Spleen (tissue), 7 donors: ENCODE results near the gene ACOXL.

Source experiments
- POLR2A ChIP-seq, 3 donors: fragments of 450-650 bp; IDR thresholded peaks; one replicate each; pipeline ENCODE4 v1.5.1; 2017; ENCODE audit warnings: antibody characterized with exemption in 3 of 3, mild to moderate bottlenecking in 1 of 3
- POLR2AphosphoS5 ChIP-seq, 3 donors: sonication (generic); formaldehyde crosslinking; IDR thresholded peaks; one replicate each; pipeline ENCODE4 v1.5.1; 2017; ENCODE audit warnings: antibody characterized with exemption in 3 of 3
- TF ChIP-seq, protein P1 (sequence below), 11 experiments: fragments of 200-600 bp in 7 of 11; fragments of 450-650 bp in 4 of 11; sonication (generic) in 4 of 11; IDR thresholded peaks in 8 of 11; conservative IDR thresholded peaks in 3 of 11; 1 replicate in 7 of 11; 2 replicates in 4 of 11; pipeline versions ENCODE4 v1.4.0 to v1.8.0; 2016 to 2021; ENCODE audit warnings: antibody characterized with exemption in 11 of 11, inconsistent platforms in 4 of 11, mild to moderate bottlenecking in 1 of 11
- donor health status: DM: no; HTN: no; CAD: no; lungs with moderate emphysema.
- donor health status: DM: no; HTN: no; CAD: no.
- donor health status: DM: no; HTN: no; CAD: no.

DNA sequence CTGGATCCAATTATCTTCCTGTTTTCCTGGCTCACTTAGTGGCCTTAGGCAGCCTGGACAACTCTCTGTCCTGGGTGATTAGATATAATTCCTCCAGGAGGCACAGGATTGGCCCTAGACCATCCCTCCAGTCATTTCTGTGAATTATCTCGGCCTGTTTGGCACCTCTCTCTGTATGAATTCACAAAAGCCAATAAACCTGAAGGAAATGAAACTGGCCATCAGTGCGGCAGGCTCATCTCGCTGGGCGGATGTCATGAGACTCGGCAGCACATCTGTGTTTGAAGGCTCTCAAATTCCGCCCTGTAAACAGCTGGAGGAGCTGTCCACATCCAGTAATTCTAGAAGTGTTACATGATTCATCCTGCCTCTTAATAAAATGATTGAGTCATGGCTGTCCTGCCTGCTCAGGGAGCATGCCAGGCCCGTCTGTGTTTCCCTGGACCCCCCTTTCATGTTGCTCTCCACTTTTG, 38.6 kb downstream of the ACOXL start:
- TF ChIP-seq, protein P1, sequence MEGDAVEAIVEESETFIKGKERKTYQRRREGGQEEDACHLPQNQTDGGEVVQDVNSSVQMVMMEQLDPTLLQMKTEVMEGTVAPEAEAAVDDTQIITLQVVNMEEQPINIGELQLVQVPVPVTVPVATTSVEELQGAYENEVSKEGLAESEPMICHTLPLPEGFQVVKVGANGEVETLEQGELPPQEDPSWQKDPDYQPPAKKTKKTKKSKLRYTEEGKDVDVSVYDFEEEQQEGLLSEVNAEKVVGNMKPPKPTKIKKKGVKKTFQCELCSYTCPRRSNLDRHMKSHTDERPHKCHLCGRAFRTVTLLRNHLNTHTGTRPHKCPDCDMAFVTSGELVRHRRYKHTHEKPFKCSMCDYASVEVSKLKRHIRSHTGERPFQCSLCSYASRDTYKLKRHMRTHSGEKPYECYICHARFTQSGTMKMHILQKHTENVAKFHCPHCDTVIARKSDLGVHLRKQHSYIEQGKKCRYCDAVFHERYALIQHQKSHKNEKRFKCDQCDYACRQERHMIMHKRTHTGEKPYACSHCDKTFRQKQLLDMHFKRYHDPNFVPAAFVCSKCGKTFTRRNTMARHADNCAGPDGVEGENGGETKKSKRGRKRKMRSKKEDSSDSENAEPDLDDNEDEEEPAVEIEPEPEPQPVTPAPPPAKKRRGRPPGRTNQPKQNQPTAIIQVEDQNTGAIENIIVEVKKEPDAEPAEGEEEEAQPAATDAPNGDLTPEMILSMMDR (IDR thresholded peaks at IDR 0.05 in 8 of 11, conservative IDR thresholded peaks at IDR 0.05 in 3 of 11): no peak
- TF ChIP-seq POLR2AphosphoS5 (IDR thresholded peaks at IDR 0.05) (no peak), POLR2A (IDR thresholded peaks at IDR 0.05) (no peak)
